H9 (cell line): ENCODE measurements around the gene IGSF11. TPM values are rescaled to one million over a fixed set of nuclear protein-coding genes. Genes with fewer than 3 reads are reported as not detected.

Experiments
- DNase-seq: peaks from one replicate; pipeline ENCODE4 v3.0.0-alpha.2; 2017
- H2AFZ ChIP-seq: one replicate; pipeline ENCODE4 v1.6.1; 2013; ENCODE audit warnings: mild to moderate bottlenecking, low read length, control low read depth, moderate library complexity
- H2AK5ac ChIP-seq: 2 replicates; pipeline ENCODE4 v1.6.1; 2013; ENCODE audit warnings: low read length, control low read depth, mixed read lengths; ENCODE audit not compliant: insufficient read length
- H2BK120ac ChIP-seq: one replicate; pipeline ENCODE4 v1.6.1; 2013; ENCODE audit warnings: low read depth, mild to moderate bottlenecking, low read length, control low read depth, inconsistent platforms; ENCODE audit not compliant: poor library complexity, severe bottlenecking
- H2BK12ac ChIP-seq: 2 replicates; pipeline ENCODE4 v1.6.1; 2013; ENCODE audit warnings: low read length, control low read depth, mixed read lengths, low read depth; ENCODE audit not compliant: insufficient read length
- H2BK15ac ChIP-seq: 2 replicates; pipeline ENCODE4 v1.6.1; 2013; ENCODE audit warnings: low read depth, low read length, control low read depth
- H2BK20ac ChIP-seq: one replicate; pipeline ENCODE4 v1.6.1; 2013; ENCODE audit warnings: low read depth, mild to moderate bottlenecking, low read length, control low read depth, inconsistent platforms; ENCODE audit not compliant: poor library complexity, severe bottlenecking
- H2BK5ac ChIP-seq: 2 replicates; pipeline ENCODE4 v1.6.1; 2013; ENCODE audit warnings: low read length, control low read depth, mixed read lengths; ENCODE audit not compliant: insufficient read length
- H3K14ac ChIP-seq: 2 replicates; pipeline ENCODE4 v1.6.1; 2013; ENCODE audit warnings: low read length, control low read depth; ENCODE audit not compliant: insufficient read depth
- H3K18ac ChIP-seq: 2 replicates; pipeline ENCODE4 v1.6.1; 2013; ENCODE audit warnings: low read depth, mild to moderate bottlenecking, mixed read lengths, low read length, control low read depth; ENCODE audit not compliant: insufficient read length
- H3K23ac ChIP-seq: 2 replicates; pipeline ENCODE4 v1.6.1; 2013; ENCODE audit warnings: low read length, control low read depth, mixed read lengths, low read depth; ENCODE audit not compliant: insufficient read length
- H3K23me2 ChIP-seq: 2 replicates; pipeline ENCODE4 v1.6.1; 2013; ENCODE audit warnings: low read depth, mild to moderate bottlenecking, mixed read lengths, low read length, control low read depth; ENCODE audit not compliant: insufficient read length, poor library complexity, severe bottlenecking
- H3K27ac ChIP-seq: 2 replicates; pipeline ENCODE4 v1.5.1; 2013; ENCODE audit warnings: low read length, control low read depth, mixed read lengths, low read depth; ENCODE audit not compliant: insufficient read length
- H3K27me3 ChIP-seq: 2 replicates; pipeline ENCODE4 v1.6.1; 2013; ENCODE audit warnings: low read length, control low read depth, inconsistent platforms; ENCODE audit not compliant: insufficient read depth
- H3K4ac ChIP-seq: 2 replicates; pipeline ENCODE4 v1.6.1; 2013; ENCODE audit warnings: low read depth, mild to moderate bottlenecking, control low read depth, inconsistent platforms, low read length, moderate library complexity
- H3K4me1 ChIP-seq: 2 replicates; pipeline ENCODE4 v1.6.1; 2013; ENCODE audit warnings: low read length, control low read depth, inconsistent platforms; ENCODE audit not compliant: insufficient read depth
- H3K4me2 ChIP-seq: 2 replicates; pipeline ENCODE4 v1.6.1; 2013; ENCODE audit warnings: low read length, control low read depth, mixed read lengths; ENCODE audit not compliant: insufficient read length, insufficient read depth
- H3K56ac ChIP-seq: 2 replicates; pipeline ENCODE4 v1.6.1; 2013; ENCODE audit warnings: low read depth, mild to moderate bottlenecking, mixed read lengths, low read length, control low read depth; ENCODE audit not compliant: insufficient read length
- H3K79me1 ChIP-seq: 2 replicates; pipeline ENCODE4 v1.6.1; 2013; ENCODE audit warnings: low read depth, mild to moderate bottlenecking, moderate library complexity, low read length, control low read depth, inconsistent platforms; ENCODE audit not compliant: insufficient read depth, poor library complexity, severe bottlenecking
- H3K79me2 ChIP-seq: 2 replicates; pipeline ENCODE4 v1.6.1; 2013; ENCODE audit warnings: low read length, control low read depth, inconsistent platforms; ENCODE audit not compliant: insufficient read depth
- H3K9ac ChIP-seq: 2 replicates; pipeline ENCODE4 v1.6.1; 2013; ENCODE audit warnings: low read length, control low read depth, mixed read lengths; ENCODE audit not compliant: insufficient read length; ENCODE audit errors: extremely low read depth
- H3K9me3 ChIP-seq: one replicate; pipeline ENCODE4 v1.6.1; 2013; ENCODE audit warnings: low read depth, low read length, inconsistent platforms; ENCODE audit not compliant: control insufficient read depth
- H3T11ph ChIP-seq: one replicate; pipeline ENCODE4 v1.6.1; 2013; ENCODE audit warnings: mild to moderate bottlenecking, low read length, control low read depth, inconsistent platforms
- H4K20me1 ChIP-seq: one replicate; pipeline ENCODE4 v1.6.1; 2013; ENCODE audit not compliant: control insufficient read depth, insufficient read length, insufficient read depth
- H4K5ac ChIP-seq: 2 replicates; pipeline ENCODE4 v1.6.1; 2013; ENCODE audit warnings: low read depth, mild to moderate bottlenecking, mixed read lengths, low read length, control low read depth; ENCODE audit not compliant: insufficient read length
- H4K8ac ChIP-seq: replicated peaks from 2 replicates; pipeline ENCODE4 v1.6.1; 2013; ENCODE audit warnings: low read length, control low read depth, mixed read lengths, low read depth; ENCODE audit not compliant: insufficient read length
- H4K91ac ChIP-seq: 2 replicates; pipeline ENCODE4 v1.6.1; 2013; ENCODE audit warnings: low read depth, mild to moderate bottlenecking, moderate library complexity, mixed read lengths, low read length, control low read depth; ENCODE audit not compliant: insufficient read length
- H3K27ac Mint-ChIP-seq, 3 experiments: 2 replicates in 2 of 3; 3 replicates in 1 of 3; pipeline ENCODE4 v1.8.0; 2020 to 2021; ENCODE audit warnings: mixed read lengths in 3 of 3, mild to moderate bottlenecking in 1 of 3, moderate library complexity in 1 of 3
- H3K27me3 Mint-ChIP-seq: 2 replicates; pipeline ENCODE4 v1.8.0; 2021; ENCODE audit warnings: low read depth, mild to moderate bottlenecking, moderate library complexity, mixed read lengths
- H3K36me3 Mint-ChIP-seq, 3 experiments: 2 replicates in 2 of 3; 3 replicates in 1 of 3; pipeline ENCODE4 v1.8.0; 2020 to 2021; ENCODE audit warnings: low read depth in 3 of 3, mixed read lengths in 3 of 3; ENCODE audit not compliant: insufficient read depth in 1 of 3
- H3K4me1 Mint-ChIP-seq, 2 experiments: 2 replicates each; pipeline ENCODE4 v1.8.0; 2020; ENCODE audit warnings: mixed read lengths in 2 of 2
- H3K4me3 Mint-ChIP-seq, 2 experiments: 2 replicates in 1 of 2; 3 replicates in 1 of 2; pipeline ENCODE4 v1.8.0; 2020 to 2021; ENCODE audit warnings: mild to moderate bottlenecking in 2 of 2, mixed read lengths in 2 of 2, moderate library complexity in 1 of 2
- H3K9me3 Mint-ChIP-seq, 2 experiments: 2 replicates in 1 of 2; 3 replicates in 1 of 2; pipeline ENCODE4 v1.8.0; 2020; ENCODE audit warnings: mild to moderate bottlenecking in 2 of 2, mixed read lengths in 2 of 2, moderate library complexity in 1 of 2
- CTCF ChIP-seq: fragments of 200-600 bp; sonication (generic); conservative IDR thresholded peaks from 3 replicates; pipeline ENCODE4 v1.8.0; 2021; ENCODE audit warnings: antibody characterized with exemption, mild to moderate bottlenecking
- total RNA-seq: library from RNA; stranded (reverse); gene quantifications from 2 replicates; pipeline ENCODE4 v1.2.1, GENCODE V29; 2021

The IGSF11 gene
- total RNA-seq, 1 experiment from 2014 or later = 1.6 TPM

DNA sequence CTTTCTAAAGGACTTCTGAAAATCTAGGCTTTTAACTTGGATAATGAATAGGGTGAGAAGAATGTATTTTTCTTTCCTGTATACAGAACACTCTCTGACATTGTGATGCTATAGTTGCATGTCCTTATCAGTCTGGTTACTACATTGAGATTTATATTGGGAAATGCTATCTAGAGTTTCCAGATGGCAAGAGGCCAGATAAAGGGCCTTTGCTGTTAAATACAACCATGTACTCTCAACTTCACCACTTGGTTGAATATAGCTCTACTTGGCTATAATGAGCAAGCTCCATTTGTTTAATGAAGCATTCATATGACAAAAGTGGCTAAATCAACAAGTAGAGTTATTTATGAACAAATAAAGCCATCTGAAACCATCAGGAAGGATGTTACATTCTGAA is 91.0 kb downstream of the IGSF11 start:
- no peak overlapping the region for H3K18ac ChIP-seq
- no peak overlapping the region for H3K9ac ChIP-seq
- Mint-ChIP-seq H3K27me3 (no peaks in the 10 kb centered on the region; the same call in 1 of the 2 replicates), H3K4me3 (no peak overlapping the region), H3K4me1 (peaks cover 5% of the 10 kb centered on the region in 2 experiments; a peak in 2 of 4 replicates), H3K36me3 (no peaks in the 10 kb centered on the region), H3K9me3 (peaks cover 0 to 2% of the 10 kb centered on the region in 2 experiments; a peak in 2 of 5 replicates), H3K27ac (no peak overlapping the region)
- H2BK20ac ChIP-seq = no peak overlapping the region
- no peak overlapping the region for H3K4ac ChIP-seq
- H4K20me1 ChIP-seq = no peaks in the 10 kb centered on the region
- no peak overlapping the region for H2BK120ac ChIP-seq
- no peak overlapping the region for H3T11ph ChIP-seq
- H3K23me2 ChIP-seq = no peaks in the 10 kb centered on the region
- no peak overlapping the region for H2BK5ac ChIP-seq
- no peak overlapping the region for H4K5ac ChIP-seq
- no peaks in the 10 kb centered on the region for H3K9me3 ChIP-seq
- no peak overlapping the region for H2BK15ac ChIP-seq
- no peak overlapping the region for H4K8ac ChIP-seq
- no peak overlapping the region for H3K27ac ChIP-seq
- H2AK5ac ChIP-seq = no peak overlapping the region
- no peak overlapping the region for H2BK12ac ChIP-seq
- H3K4me1 ChIP-seq = no peaks in the 10 kb centered on the region
- no peak overlapping the region for H4K91ac ChIP-seq
- no peaks in the 10 kb centered on the region for H3K79me2 ChIP-seq
- H3K27me3 ChIP-seq = no peaks in the 10 kb centered on the region
- H3K56ac ChIP-seq = no peak overlapping the region
- no peaks in the 10 kb centered on the region for H3K79me1 ChIP-seq
- no peak overlapping the region for H2AFZ ChIP-seq
- no peak overlapping the region for H3K23ac ChIP-seq
- H3K4me2 ChIP-seq = no peak overlapping the region
- DNase-seq = no peak
- no peak for TF ChIP-seq CTCF
- no peak overlapping the region for H3K14ac ChIP-seq
